ENCODE data around the gene FGF1.

DNA sequence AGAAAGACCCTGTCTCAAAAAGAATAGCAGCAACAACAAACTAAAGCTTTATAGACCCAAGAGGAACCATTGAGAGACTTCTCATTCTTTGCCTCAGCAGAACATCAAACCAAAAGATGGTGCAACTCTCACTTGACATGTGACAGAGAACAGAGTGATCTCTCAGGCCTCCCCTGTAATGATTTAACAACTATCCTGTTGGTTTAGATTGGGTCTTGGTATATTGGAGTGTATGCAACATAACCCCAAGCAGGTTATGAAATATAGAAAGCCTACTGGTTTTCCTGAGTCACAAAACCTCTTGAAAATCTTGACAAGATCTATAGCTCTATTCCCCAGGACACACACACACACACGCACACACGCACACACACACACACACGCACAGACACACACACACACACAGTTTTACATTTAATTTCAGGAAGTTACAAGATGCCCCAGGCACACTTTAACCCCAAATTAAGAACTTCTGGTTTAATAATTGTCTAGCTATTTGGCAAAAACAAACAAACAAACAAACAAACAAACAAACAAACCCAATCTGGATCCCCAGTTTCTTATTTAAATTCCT lies 6.5 kb upstream of the FGF1 start:
- no peak for TF ChIP-seq POLR2A (IDR thresholded peaks at IDR 0.05)
- no peak for TF ChIP-seq POLR2AphosphoS5 (IDR thresholded peaks at IDR 0.05)
- TF ChIP-seq CTCF (IDR thresholded peaks at IDR 0.05), result no peak

All from breast epithelium (tissue), 3 donors.